EH (cell line): ENCODE measurements around the gene GAGE12G.
"Not testable (repeated sequence)": the region's sequence is repeated elsewhere in the genome, so short reads cannot be mapped to it uniquely, and the experiment has no call there.

ENCODE experiments used
- DNase-seq: peaks from one replicate; pipeline ENCODE4 v3.0.0-alpha.2; 2015; ENCODE audit warnings: low read depth

Gene GAGE12G

DNA sequence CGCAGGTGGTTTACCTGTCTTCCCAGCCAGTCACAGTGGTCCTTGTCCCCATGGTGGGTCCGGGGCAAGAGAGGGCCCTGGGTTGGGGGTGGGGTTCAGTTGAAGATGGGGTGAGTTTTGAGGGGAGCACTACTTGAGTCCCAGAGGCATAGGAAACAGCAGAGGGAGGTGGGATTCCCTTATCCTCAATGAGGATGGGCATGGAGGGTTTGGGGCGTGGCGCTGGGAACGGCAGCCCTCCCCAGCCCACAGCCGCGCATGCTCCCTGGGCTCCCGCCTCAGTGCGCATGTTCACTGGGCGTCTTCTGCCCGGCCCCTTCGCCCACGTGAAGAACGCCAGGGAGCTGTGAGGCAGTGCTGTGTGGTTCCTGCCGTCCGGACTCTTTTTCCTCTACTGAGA is at the start of gene GAGE12G:
Gene GAGE12G, plus strand, starts transcription at position 301 of the 400 bp plus-strand sequence. CDS start 1,155 bp downstream, outside the sequence.
- not testable (repeated sequence) for DNase-seq

DNA sequence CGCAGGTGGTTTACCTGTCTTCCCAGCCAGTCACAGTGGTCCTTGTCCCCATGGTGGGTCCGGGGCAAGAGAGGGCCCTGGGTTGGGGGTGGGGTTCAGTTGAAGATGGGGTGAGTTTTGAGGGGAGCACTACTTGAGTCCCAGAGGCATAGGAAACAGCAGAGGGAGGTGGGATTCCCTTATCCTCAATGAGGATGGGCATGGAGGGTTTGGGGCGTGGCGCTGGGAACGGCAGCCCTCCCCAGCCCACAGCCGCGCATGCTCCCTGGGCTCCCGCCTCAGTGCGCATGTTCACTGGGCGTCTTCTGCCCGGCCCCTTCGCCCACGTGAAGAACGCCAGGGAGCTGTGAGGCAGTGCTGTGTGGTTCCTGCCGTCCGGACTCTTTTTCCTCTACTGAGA is 38.3 kb upstream of the GAGE12G start, which contains the start of gene GAGE12C:
Gene GAGE12C, plus strand, starts transcription at position 301 of the 400 bp plus-strand sequence. CDS start 1,155 bp downstream, outside the sequence.
- DNase-seq, result not testable (repeated sequence)

DNA sequence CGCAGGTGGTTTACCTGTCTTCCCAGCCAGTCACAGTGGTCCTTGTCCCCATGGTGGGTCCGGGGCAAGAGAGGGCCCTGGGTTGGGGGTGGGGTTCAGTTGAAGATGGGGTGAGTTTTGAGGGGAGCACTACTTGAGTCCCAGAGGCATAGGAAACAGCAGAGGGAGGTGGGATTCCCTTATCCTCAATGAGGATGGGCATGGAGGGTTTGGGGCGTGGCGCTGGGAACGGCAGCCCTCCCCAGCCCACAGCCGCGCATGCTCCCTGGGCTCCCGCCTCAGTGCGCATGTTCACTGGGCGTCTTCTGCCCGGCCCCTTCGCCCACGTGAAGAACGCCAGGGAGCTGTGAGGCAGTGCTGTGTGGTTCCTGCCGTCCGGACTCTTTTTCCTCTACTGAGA is 28.8 kb upstream of the GAGE12G start, which contains the start of gene GAGE12D:
Gene GAGE12D, plus strand, starts transcription at position 301 of the 400 bp plus-strand sequence. CDS start 1,155 bp downstream, outside the sequence.
- DNase-seq, result not testable (repeated sequence)

- DNase-seq, result not testable (repeated sequence)
Measured at GRCh38 chrX:49550989-49551388, 19.2 kb upstream of the GAGE12G start, which contains the start of gene GAGE12E. GAGE12E (plus strand) TSS chrX:49551289; CDS start chrX:49552444, 1,155 bp downstream.

DNA sequence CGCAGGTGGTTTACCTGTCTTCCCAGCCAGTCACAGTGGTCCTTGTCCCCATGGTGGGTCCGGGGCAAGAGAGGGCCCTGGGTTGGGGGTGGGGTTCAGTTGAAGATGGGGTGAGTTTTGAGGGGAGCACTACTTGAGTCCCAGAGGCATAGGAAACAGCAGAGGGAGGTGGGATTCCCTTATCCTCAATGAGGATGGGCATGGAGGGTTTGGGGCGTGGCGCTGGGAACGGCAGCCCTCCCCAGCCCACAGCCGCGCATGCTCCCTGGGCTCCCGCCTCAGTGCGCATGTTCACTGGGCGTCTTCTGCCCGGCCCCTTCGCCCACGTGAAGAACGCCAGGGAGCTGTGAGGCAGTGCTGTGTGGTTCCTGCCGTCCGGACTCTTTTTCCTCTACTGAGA is 9.7 kb upstream of the GAGE12G start, which contains the start of gene GAGE12F:
Gene GAGE12F, plus strand, starts transcription at position 301 of the 400 bp plus-strand sequence. CDS start 1,155 bp downstream, outside the sequence.
- not testable (repeated sequence) for DNase-seq

- DNase-seq, result not testable (repeated sequence)
Measured at GRCh38 chrX:49568728-49569127, 1.5 kb upstream of the GAGE12G start.

- DNase-seq, result not testable (repeated sequence)
Measured at GRCh38 chrX:49569152-49569551, 1.0 kb upstream of the GAGE12G start.

DNA sequence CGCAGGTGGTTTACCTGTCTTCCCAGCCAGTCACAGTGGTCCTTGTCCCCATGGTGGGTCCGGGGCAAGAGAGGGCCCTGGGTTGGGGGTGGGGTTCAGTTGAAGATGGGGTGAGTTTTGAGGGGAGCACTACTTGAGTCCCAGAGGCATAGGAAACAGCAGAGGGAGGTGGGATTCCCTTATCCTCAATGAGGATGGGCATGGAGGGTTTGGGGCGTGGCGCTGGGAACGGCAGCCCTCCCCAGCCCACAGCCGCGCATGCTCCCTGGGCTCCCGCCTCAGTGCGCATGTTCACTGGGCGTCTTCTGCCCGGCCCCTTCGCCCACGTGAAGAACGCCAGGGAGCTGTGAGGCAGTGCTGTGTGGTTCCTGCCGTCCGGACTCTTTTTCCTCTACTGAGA is 9.4 kb downstream of the GAGE12G start, which contains the start of gene GAGE12H:
Gene GAGE12H, plus strand, starts transcription at position 301 of the 400 bp plus-strand sequence. CDS start 1,155 bp downstream, outside the sequence.
- DNase-seq, result not testable (repeated sequence)

DNA sequence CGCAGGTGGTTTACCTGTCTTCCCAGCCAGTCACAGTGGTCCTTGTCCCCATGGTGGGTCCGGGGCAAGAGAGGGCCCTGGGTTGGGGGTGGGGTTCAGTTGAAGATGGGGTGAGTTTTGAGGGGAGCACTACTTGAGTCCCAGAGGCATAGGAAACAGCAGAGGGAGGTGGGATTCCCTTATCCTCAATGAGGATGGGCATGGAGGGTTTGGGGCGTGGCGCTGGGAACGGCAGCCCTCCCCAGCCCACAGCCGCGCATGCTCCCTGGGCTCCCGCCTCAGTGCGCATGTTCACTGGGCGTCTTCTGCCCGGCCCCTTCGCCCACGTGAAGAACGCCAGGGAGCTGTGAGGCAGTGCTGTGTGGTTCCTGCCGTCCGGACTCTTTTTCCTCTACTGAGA is 19.0 kb downstream of the GAGE12G start, which contains the start of gene GAGE2A:
Gene GAGE2A, plus strand, starts transcription at position 301 of the 400 bp plus-strand sequence. CDS start 1,155 bp downstream, outside the sequence.
- not testable (repeated sequence) for DNase-seq

DNA sequence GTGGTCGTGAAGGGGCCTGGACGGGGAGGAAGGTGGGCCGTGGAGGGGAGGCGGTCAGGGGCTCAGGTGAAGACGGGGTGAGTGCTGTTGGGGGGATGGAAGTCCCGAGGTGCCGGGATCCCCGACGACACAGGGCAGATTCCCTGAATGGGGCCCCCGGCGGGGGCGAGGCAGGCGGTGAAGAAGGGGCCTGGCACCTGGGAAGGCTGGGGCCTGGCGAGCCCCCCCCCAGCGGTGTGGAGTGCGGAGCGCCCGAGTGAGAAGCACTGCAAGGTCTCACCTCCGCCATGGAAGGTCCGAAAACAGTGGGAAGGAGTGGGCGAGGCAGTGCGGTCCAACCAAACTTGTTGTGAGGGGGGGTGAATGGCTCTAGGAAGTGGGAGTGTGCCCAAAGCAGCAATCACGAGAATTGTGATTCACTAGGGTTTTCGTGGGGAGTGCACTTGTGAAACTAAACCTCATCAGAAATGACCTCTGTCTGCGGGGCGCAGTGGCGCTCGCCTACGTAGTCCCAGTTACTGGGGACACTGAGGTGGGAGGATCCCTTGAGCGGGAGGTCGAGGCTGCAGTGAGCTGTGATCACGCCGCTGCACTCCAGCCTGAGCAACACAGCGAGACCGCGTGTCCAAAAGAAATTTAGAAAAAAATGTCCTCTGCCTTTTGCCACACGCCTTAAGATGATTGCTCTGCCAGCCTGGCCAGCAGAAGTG is 19.7 kb downstream of the GAGE12G start:
- not testable (repeated sequence) for DNase-seq

- DNase-seq, result not testable (repeated sequence)
Measured at GRCh38 chrX:49590488-49590887, 20.3 kb downstream of the GAGE12G start.

GRCh38 chrX:49598720-49599119 is 28.5 kb downstream of the GAGE12G start, which contains the start of gene GAGE1:
GAGE1 (plus strand) TSS chrX:49599020; CDS start chrX:49600175, 1,155 bp downstream.
- DNase-seq, result not testable (repeated sequence)

DNA sequence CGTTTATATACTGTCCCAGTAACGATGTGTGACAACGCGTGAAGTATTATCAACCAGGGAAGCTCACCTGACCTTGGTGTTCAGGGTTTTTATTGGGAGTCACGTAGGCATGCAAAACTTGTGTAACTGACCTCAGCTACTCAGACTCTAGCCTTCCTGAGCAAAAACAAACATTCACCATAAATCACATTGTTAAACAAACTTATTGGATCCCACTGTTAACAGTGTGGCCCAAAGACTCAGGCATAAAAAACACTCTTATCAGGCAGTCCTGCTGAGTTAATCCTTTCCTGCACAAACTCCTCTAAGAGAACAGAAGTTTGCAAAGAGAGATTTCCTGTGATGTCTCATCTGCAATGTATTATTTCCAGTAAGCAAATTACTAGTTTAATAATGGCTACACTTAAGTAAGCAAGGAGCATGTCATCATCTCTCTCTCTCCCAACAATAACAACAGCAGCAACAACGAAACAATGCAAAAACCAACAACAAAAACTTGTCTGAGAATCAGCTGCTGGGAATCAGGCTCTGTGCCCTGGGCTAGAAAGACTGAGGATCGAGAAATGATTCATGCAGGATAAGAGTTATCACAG is 40.6 kb downstream of the GAGE12G start:
- DNase-seq, result no peak

- no peak for DNase-seq
Measured at GRCh38 chrX:49618574-49618973, 48.4 kb downstream of the GAGE12G start.
